ENCODE measurements around the gene SLC35F3.

SLC35F3 gene

DNA sequence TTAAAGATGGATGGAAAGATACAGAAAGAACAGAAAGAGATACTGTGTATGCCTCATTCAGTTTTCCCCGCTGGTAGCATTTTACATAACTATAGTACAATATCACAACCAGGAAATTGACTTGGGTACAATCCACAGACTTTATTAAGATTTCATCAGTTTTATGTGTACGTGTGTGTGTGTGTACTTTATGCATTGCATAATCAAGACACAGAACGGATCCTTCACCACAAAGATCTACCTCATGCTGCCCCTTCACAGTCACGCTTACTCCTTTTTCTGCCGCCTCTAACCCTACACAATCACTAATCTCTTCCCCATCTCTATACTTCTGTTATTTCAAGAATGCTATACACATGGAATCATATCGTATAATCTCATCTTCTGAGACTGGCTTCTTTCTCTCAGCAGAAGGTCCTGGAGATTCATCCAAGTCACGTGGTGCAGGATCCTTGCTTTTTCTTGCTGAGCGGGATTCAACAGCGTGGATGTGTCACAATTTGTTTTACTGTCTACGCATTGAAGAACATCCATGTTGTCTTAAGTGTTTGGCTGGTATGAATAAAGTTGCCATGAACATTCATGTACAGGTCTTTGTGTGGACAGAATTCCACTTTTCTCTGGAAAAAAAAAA lies 76.7 kb downstream of the SLC35F3 start:
- DNase-seq: no peak

DNA sequence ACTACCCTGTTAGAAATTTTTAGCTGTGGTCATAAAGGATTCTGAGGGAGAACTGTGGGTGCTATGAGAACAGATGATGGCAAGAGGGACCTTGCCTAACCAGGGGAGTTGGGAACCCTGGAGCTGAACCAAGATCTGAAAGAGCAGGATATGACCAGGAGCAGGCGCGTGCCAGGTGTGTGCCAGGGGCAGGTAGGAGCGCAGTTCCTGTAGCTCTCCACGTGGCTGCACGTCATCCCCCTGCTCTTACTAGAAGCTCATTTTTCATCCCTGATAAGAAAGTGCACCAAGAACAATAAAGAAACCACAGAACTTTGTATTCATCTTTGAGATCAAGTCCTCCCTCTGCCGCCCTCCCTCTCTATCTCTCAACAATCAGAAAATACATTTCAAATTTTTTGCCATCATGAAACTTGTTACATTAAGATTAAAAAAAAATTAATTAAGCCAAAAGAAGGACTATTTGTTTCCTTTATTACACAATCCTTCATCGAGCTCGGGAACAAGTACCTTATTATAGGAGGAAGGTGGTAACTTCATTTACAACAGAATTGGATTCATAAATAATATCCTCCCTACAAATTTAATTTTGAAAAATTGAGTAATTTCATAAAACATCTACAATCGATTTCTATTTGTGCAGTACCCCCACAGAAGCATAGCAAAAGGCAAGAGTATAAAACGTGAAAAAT lies 78.5 kb downstream of the SLC35F3 start:
- DNase-seq: no peak

DNA sequence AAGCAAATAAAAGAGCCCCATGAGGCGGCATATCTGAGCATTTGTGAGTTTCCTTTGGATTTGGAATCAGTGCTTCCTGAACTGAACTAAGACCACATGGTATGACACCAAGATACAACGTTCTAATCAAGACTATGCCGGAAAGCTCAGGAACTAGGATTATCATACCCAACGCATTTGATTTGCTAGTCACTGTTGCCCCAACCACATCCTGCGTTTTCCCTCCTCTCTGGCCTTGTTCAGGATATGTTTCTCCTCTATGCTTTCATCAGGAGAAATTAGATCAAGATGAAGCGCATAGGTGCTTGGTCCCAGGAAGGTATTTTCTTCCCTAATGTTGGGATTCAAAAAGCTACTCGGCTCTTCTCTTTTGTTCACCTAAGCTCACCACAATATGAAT lies 79.3 kb downstream of the SLC35F3 start:
- DNase-seq: no peak

DNA sequence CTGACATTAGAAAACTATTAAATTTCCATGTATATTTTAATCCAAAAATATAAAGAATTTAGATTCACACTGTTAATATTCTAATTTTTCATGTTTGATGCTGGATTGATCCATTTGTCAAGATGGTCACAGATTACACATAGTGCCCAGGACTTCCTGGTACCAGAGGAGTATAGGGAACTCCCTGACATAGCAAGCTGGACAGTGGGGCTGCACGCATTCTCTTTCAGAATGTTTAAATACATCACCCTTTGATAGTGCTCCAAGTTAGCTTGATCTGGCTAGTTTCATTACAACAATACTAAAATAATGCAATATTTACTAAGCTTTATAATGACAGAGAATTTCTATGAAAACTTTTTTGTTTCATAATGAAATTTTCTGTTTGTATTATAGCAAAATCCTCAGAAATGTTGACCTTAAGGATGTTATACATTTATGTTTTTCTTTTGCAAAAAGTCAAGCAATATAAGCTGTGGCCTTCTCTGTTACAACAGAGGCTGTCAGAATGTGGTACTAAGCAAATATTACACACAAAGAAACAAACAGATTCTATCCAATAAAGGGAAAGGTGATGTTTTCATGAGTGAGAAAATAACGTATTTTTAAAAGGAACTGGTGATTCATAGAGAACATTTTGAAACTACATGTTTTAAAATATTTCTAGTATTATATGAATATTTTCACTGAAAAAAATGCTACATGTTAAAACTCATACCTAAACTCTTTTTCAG lies 84.7 kb downstream of the SLC35F3 start:
- no peak for DNase-seq

DNA sequence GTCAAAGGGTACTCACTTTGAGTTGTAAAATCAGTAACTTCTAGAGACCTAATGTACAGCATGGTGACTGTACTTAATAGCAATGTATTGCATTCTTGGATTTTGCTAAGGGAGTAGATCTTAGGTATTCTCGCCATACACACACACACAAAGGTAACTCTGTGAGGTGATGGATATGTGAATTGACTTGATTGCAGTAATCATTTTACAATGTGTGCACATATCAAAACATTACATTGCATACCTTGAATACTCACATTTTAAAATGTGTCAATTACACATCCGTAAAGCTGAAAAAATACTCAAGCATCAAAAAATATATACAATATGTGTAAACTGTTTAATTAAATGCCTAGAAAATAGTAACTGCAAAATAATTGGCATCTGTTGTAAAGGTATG lies 86.0 kb downstream of the SLC35F3 start:
- no peak for DNase-seq

DNA sequence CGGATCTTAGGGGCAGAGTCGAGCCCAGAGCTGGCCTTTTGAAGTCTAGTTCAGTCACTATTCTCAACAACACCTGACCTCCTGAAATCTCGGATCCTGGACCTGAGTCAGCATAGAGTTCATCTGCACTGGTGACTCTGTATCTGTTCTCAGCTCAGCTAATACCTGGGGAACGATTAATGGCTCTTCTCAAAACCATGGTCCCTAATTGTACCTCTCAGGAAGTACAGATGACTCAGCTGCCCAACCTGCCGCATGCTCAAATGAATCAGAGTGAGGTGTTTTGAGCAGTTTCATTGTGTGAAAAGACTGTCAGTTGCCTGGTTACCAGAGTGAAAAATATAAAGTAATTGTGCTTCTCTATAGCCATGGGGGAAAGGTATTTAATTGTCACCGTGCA lies 89.2 kb downstream of the SLC35F3 start:
- no peak for DNase-seq

DNA sequence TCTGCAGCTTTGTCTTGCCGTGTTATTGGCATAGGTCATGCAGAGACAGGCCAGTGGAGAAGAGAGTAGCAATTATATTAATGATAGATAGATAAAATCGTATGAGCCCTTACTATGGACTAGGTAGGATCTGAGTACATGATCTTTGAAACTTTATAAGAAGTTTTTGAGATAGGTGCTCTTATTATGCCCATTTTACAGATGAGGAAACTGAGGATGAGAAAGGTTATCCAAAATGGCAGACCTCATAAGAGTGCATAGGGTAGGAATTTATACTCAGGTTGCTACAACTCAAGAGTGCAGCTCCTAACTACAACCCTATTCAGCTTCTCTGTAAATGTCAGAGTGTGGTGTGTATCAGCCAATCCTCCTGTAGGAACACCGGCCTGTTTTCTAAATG lies 89.6 kb downstream of the SLC35F3 start:
- DNase-seq: no peak

DNA sequence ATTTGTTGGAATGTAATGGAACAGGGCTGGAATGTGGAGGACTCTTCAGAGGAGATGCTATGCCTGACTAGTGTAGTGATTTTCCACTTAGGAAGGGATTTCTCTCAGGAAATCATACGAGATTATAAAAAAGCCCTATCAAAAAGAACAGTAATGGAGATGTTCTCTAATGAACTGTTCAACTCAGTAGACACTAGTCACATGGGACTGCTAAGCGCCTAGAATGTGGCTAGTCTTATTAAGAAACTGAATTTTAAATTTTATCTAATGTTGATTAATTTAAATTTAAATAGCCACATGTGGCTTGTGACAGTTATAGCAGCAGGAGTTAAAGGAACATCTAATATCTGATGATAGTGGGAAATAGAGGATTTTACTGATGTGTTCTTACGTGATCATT lies 94.0 kb downstream of the SLC35F3 start:
- DNase-seq: no peak

DNA sequence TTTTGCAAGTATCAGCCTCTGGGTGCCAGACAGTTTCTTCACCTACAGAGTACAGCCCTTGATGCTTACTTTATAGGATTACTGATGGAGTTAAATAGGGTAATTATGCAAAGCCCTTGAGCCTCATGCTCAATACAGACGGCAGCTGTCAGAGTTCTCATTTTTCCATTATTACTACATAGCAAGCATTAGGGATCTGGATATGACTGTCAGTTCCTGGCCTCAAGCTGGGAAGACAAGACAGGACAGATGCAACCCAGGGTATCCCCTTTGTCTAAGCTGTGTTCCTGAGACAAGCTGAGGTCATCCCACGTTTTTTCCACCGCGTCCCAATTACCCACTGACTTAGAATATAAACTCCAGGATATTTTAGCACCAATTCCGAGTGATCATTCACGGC lies 94.4 kb downstream of the SLC35F3 start:
- DNase-seq: no peak

DNA sequence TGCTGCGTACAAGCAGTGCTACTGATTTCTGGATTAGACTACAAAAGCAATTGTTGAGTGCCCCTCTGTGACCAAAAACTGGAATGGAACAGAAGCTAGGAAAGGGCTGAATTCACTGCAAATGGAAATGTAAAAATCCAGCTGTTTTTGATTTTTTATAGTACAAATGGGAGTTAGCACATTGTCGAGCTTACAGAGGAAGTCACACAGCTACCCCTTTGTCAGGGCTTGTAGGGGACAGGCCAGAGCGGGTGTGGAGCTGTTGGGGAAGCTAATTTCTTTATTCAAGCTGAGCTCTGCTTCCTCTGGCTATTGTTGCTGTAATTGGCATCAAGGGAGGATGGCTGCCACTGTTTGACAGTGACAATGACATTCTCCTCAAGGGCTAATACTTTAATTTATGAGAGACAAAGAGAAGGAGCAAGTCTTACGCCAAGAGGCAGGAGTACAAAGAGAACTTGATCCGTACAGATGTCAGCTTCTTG lies 96.1 kb downstream of the SLC35F3 start:
- no peak for DNase-seq

DNA sequence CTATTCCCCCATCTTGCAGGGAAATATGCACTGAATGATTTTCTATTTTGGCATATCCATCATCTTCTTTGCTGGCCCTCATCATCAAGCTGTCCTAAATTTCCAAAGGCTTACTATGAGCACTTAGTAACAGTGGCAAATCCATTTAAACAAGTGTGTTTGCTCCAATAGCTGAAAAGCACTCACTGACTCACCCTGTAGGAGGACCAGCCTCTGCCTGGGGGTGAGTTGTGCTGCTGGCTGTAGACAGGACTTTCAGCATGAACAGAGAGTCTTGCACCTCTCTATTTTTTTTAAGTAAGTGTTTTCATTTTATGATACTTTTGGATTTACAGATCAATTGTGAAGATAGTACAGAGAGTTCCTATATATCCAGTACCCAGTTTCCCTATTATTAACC lies 97.3 kb downstream of the SLC35F3 start:
- DNase-seq: no peak

DNA sequence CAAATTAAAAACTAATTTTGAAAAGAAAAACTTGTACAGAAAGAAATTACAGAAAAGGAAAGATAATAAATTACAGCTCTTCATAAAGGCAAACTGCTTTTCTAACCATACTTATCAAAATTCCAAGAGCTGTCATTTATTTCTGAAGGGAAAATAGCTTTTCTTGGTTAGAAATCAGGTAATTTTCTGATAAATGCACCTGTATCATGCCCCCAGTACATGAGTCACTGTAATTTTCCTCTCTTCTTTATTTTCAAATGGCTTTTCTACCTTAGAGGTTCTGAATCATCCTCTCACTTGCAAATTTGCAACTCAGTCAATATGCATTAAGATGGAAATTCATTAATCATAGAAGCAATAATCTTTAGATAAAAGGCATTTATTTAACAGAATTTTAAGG lies 100.1 kb downstream of the SLC35F3 start:
- no peak for DNase-seq

DNA sequence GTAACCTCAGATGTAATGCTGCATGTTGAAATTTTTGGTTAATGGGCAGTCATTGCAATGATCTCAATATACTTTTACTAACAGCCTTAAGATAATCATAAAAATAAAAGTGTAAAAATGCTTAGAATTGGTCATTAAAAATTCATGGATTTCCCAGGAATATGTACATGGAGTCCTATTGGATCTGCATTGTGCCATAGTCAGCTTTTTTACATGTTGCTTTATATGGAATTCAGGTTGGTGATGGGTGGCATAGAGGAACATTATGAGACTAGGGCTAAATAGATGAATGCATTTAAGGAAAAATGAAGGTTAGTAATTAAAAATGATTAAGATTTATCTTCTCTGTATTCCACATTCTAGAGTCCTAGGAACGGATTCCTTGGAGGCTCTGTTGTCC lies 103.2 kb downstream of the SLC35F3 start:
- no peak for DNase-seq

DNA sequence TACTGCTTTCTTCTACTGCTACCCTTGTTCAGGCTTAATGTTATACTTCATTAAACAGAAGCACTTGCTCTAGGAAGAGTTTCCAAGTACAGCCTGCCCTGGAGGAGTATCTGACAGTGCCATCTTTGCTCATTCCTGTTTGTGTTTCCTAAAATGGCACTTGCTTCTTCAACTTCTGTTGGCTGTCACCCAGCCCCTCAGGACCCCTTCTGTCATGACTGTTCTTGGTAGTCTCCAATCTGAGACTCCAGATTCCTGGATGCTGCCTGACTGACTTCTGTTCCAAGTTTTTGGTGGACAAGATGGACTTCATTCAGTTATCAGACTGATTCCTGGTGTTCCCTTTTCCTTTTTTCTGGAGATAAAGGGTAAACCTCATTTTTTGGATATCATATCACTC lies 104.1 kb downstream of the SLC35F3 start:
- no peak for DNase-seq

DNA sequence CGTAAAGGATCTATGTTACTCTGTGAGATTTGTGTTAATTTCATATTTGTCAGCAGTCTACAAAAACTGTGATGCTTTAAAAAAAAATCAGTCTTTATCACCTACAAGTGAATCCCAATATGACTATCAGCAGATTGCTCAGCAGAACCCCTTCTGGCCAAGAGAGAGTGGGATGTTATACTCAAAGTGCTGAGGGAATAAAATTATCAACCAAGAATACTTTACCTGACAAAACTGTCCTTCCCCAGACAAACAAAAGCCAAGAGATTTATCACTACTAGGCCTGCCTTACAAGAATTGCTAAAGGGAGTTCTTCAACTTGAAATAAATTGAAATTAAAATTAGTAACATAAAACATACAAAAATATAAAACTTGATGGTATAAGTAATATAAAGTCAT lies 105.2 kb downstream of the SLC35F3 start:
- no peak for DNase-seq

DNA sequence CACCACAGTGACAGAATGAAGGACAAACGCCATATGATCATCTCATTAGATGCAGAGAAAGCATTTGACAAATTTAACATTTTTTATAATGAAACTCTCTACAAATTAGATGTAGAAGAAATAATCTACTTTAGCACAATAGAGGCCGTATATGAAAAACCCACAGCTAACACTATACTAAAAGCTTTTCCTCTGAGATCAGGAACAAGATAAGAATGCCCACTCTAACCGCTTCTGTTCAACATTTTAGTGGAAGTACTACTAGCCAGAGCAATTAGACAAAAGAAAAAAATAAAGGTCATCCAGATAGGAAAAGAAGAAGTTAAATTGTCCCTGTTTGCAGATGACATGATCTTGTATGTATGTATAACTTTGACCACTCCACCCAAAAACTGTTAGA lies 109.7 kb downstream of the SLC35F3 start:
- DNase-seq: no peak

DNA sequence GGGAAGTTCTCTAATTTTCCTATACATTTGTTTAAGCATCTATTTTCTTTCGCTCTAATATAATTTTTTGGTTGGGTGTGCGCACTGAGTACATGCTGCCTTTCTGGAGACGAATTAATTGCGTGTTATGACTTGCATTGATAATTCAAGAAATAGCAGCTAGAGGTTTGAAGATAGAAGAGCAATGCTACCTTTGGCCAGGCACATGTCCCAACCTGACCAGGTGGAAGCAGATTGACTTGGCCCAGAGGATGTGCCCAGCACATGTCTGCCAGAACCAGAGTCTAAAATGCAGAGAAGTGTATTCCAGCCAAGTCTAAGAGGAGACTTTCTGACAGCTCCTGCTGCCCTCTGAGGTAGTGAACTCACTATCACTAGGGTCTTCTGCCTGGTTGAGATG lies 114.3 kb downstream of the SLC35F3 start:
- no peak for DNase-seq

DNA sequence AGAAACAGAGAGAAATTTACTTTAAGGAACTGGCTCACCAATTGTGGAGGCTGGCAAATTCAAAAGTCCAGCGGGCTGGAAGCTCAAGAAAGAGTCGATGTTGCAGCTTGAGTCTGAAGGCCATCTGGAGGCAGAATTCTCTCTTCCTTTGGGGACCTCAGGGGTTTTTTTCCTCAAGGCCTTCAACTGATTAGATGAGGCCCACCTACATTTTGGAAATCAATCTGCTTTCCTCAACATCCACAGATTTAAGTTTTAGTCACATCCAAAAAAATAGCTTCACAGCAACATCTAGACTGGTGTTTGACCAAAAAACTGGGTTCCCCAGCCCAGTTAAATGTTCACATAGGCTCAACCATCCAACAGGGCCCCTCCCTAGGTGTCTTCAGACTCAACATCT lies 114.9 kb downstream of the SLC35F3 start:
- no peak for DNase-seq

DNA sequence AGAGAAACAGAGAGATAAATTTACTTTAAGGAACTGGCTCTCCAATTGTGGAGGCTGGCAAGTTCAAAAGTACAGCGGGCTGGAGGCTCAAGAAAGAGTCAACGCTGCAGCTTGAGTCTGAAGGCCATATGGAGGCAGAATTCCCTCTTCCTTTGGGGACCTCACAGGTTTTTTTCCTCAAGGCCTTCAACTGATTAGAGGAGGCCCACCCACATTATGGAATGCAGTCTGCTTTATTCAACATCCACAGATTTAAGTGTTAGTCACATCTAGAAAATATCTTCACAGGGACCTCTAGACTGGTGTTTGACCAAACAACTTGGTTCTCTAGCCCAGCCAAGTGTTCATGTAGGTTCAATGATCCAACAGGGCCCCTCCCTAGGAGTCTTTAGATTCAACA lies 117.8 kb downstream of the SLC35F3 start:
- no peak for DNase-seq

DNA sequence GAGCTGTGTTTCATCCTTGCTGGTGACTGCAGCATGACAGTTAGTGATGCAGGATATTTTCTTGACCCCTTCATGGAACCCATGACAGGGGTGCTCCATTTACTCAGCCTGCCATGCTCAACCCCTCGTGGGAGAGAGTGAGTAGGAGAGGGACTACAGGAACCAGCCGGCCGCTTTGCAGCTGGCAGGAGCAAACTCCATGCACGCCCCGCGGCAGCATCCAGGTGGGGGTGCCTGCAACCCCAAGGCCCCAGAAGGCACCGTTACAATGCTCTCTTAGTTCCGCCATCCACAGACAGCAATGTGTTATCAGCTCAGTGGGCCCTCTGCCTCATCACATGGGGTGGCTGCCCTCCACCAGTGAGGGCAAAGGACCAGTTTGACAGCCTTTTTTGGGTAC lies 135.1 kb downstream of the SLC35F3 start:
- DNase-seq: no peak

DNA sequence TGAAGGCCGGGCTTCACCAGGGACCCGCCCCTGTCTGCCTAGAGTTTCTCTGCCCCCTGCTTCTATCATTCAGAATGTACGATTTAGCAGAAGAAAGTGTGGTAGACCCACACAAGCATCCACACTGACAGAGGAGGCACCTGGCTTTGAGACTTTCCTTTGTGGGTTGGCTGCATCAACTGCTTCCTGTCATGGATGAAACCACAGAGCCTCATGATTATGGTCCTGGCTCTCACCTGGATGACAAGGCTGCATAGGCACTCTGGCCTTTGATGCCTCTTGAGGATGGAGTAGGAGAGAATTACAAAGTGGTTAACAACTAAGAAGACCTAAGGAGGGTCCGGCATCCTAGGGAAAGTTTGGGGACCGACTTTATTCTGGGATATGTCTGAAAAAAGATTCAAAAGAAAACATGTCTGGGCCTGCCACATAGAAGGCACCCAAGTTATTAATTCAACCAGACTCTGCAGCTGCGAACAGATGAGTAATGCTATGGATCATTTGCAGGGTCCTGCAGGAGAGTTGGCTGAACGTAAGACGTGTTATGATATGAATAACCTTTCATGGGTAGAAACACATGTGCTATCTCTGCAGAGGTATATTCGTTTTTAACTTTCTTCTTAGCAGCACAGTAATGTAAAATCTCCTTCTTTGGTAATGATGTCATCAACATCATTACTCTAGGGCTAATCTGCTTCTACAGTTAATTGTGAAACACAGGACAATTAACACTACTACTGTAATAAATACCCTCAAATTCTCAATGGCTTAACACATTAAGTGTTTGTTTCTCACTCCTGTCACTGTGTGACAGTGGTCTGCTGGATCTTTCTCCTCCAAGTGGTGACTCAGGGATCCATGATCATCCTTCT lies 136.2 kb downstream of the SLC35F3 start:
- no peak for DNase-seq

DNA sequence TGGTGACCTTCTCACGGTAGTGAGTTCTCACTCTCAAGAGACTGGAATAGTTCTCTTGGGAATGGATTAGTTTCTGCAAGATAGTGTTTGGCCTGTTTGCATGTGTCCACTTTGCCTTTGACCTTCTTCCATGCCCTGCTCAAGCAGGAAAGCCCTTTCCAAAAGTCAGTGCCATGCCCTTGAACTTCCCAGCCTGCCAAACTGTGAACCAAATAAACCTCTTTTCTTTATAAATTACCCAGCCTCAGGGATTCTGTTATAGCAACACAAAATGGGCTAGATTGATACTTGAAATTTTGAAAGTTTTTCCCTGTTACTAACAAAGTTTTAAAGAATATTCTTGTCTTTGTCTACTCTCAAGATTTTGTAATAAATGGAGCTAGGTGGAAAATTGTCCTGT lies 139.6 kb downstream of the SLC35F3 start:
- no peak for DNase-seq

DNA sequence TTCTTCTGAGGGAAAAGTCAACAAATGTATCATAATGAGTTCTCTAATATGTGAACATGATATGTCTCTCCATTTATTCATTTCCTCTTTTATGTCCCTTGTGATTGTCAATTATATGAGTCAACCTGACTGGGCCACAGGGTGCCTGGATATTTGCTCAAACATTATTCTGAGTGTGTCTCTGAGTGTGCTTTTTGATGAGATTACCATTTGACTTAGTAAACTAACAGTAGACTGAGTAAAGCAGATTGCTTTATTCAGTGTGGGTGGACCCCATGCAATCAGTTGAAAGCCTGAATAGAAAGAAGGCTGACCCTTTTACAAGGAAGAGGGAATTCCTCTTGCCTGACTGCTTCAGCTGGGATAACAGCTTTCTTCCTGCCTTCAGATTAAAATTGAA lies 142.6 kb downstream of the SLC35F3 start:
- no peak for DNase-seq
